ENCODE measurements around the gene AAMP. TPM values are rescaled to one million over a fixed set of nuclear protein-coding genes. Genes with fewer than 3 reads are reported as not detected.
A peak's percentile ranks its signal among the peaks of the same experiment; 100 is the strongest.

Gene AAMP
- total RNA-seq, 1 donor from 2014 or later, result 205 TPM

DNA sequence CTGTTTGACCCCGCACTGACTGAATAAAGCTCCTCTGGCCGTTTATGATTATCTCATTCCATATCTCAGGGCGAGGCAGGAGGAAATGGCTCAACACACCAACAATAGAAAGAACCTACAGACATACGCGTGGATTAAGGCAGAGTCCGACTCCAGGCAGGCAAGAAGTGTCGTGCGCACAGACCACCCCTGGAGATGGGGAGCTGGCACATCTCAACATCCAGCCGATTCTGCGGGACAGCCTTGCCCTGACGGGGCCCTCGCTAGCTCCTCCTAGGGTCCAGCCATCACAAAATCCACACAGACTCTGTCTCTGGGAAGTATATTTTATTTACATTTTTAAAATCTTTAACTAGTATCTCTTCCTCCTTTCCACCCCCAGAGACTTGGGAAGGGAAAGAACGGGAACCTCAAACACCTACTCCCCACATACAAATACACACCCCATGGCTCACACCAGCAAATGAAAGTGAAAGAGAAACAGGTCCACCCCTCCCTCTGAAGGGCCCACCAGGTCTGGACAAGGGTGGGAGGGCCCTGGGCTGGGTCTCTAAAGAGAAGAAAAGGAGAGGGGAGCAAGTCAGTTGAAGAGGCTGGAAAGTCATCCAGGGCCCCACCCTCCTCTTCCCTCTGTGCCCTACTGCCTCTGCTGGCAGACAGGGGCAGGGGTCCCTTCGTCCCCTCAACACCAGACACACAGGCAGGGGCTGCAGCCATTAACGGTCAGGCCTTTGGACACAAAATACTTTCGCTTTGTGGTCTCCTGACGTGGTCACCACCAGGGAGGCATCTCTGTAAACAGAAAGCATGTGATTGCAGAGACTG, 5.9 kb downstream of the AAMP start:
- TF ChIP-seq, protein P1, sequence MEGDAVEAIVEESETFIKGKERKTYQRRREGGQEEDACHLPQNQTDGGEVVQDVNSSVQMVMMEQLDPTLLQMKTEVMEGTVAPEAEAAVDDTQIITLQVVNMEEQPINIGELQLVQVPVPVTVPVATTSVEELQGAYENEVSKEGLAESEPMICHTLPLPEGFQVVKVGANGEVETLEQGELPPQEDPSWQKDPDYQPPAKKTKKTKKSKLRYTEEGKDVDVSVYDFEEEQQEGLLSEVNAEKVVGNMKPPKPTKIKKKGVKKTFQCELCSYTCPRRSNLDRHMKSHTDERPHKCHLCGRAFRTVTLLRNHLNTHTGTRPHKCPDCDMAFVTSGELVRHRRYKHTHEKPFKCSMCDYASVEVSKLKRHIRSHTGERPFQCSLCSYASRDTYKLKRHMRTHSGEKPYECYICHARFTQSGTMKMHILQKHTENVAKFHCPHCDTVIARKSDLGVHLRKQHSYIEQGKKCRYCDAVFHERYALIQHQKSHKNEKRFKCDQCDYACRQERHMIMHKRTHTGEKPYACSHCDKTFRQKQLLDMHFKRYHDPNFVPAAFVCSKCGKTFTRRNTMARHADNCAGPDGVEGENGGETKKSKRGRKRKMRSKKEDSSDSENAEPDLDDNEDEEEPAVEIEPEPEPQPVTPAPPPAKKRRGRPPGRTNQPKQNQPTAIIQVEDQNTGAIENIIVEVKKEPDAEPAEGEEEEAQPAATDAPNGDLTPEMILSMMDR (IDR thresholded peaks at IDR 0.05; ENCODE audit: insufficient read depth, low read length, severe bottlenecking), result no peak
- DNase-seq (ENCODE audit: low read depth) (no peak), FAIRE-seq (no peak)
- Histone ChIP-seq H3K27me3 (ENCODE audit: control insufficient read depth, insufficient read depth, low read length) (no peaks in the 10 kb centered on the region), H3K36me3 (ENCODE audit: control insufficient read depth, insufficient read depth, low read length) (peaks cover 21% of the 10 kb centered on the region), H3K4me3 (ENCODE audit: low read depth, low read length) (no peak overlapping the region)

DNA sequence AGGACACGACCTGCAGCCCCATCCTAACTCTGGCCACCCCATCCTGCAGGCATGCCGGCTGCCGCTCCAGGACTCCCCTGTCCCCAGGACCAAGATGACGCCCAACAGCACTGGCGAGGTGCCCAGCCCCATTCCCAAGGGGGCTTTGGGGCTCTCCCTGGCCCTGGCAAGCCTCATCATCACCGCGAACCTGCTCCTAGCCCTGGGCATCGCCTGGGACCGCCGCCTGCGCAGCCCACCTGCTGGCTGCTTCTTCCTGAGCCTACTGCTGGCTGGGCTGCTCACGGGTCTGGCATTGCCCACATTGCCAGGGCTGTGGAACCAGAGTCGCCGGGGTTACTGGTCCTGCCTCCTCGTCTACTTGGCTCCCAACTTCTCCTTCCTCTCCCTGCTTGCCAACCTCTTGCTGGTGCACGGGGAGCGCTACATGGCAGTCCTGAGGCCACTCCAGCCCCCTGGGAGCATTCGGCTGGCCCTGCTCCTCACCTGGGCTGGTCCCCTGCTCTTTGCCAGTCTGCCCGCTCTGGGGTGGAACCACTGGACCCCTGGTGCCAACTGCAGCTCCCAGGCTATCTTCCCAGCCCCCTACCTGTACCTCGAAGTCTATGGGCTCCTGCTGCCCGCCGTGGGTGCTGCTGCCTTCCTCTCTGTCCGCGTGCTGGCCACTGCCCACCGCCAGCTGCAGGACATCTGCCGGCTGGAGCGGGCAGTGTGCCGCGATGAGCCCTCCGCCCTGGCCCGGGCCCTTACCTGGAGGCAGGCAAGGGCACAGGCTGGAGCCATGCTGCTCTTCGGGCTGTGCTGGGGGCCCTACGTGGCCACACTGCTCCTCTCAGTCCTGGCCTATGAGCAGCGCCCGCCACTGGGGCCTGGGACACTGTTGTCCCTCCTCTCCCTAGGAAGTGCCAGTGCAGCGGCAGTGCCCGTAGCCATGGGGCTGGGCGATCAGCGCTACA, 7.0 kb downstream of the AAMP start:
- DNase-seq (ENCODE audit: low read depth), result no peak
- Histone ChIP-seq H3K27me3 (ENCODE audit: control insufficient read depth, insufficient read depth, low read length) (no peaks in the 10 kb centered on the region), H3K36me3 (ENCODE audit: control insufficient read depth, insufficient read depth, low read length) (peaks cover 21% of the 10 kb centered on the region), H3K4me3 (ENCODE audit: low read depth, low read length) (no peak overlapping the region)
- no peak for FAIRE-seq
- TF ChIP-seq, protein P1 (IDR thresholded peaks at IDR 0.05; ENCODE audit: insufficient read depth, low read length, severe bottlenecking), result no peak

DNA sequence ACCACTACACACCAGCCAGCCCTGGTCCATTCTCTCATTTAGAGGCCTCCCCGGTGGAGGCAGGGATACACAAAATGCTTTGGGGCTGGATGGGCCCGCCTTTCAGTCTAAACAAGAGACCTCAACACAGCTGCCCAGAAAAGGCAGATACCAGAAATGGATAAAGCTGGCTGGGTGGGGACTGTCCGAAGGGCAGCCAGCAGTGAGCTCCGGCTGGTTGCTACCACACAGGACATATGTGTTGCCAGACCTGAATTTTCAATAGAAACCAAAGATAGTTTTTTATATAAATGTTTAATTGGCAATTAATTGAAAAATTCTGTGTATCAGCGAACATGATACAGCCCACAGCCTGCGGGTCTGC, 7.7 kb downstream of the AAMP start:
- Histone ChIP-seq H3K27me3 (ENCODE audit: control insufficient read depth, insufficient read depth, low read length) (no peaks in the 10 kb centered on the region), H3K4me3 (ENCODE audit: low read depth, low read length) (no peak overlapping the region), H3K36me3 (ENCODE audit: control insufficient read depth, insufficient read depth, low read length) (peaks cover 18% of the 10 kb centered on the region)
- FAIRE-seq (no peak), DNase-seq (ENCODE audit: low read depth) (no peak)
- TF ChIP-seq, protein P1 (IDR thresholded peaks at IDR 0.05; ENCODE audit: insufficient read depth, low read length, severe bottlenecking), result no peak

DNA sequence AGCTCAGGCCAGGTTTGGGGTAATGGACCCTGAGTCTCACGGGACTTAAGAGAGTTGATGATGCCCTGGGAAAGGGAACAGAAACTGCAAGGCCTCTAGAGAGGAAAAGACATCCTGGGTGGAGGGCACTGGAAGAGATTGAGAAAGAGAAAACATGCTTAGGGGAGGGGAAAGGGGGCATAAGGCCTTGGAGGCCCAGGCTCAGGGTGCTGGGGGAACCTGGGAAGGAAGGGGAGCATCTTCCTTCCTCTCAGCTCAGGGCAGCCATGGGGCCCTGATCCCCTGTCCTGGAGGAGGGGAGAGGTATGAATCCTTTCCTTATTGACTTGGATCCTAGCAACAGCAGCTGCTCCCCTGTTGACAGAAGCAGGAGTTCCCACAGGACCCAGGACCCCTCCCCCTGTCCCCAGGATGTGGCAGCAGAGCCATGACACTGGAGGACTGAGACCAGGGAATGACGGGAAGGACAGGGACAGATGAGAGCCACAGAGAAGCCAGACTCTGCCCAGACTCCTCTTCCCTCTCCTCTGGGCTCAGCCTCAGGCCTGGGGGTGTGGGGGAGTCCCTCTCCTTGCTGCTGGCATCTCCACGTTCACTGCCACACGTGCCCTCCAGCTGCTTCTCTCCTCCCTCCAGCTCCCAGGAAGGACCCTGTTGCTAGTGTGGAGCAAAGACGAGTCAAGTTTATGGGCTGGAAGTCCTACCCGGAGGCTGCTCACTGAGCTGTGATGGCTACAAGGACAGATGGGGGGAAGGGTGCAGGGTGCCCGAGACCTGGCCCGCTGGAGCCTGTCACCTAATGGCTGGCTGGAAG, 8.3 kb downstream of the AAMP start:
- no peaks in the 10 kb centered on the region for H3K27me3 ChIP-seq (ENCODE audit: control insufficient read depth, insufficient read depth, low read length)
- no peak overlapping the region for H3K4me3 ChIP-seq (ENCODE audit: low read depth, low read length)
- peaks cover 13% of the 10 kb centered on the region for H3K36me3 ChIP-seq (ENCODE audit: control insufficient read depth, insufficient read depth, low read length)
- FAIRE-seq, result peak; percentile 43
- TF ChIP-seq, protein P1 (IDR thresholded peaks at IDR 0.05; ENCODE audit: insufficient read depth, low read length, severe bottlenecking), result no peak
- no peak for DNase-seq (ENCODE audit: low read depth)

DNA sequence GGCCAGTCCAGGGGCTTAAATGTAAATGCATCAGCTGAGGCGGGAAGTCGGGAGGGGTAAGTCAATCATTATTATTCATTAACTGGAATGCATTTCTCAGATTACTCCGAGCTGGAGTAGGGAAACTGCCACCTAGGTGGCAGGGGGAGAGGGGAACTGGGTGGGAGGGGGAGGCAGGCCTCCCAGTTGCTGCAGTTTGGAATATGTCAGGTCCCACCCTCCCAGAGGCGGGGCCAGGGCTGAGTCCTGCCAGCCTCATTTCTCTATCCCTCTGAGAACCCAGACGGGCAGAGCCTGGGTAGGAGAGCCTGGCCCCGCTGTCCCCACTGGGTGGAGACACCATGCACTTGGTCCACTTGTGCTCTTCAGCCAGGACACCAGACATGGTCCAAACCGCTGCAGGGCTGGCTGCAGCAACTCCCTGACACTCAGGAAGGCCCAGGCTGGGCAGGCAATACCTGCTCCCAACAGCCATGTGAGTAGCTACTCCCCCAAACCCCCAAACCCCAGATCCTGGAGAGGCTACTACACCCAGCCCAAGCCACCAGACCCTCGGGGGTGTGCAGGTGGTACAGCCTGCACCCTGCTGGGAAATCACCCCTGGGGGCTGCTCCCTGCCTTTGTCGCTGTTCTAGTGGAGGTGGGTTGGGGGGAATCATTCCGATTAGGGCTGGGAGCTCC, 9.1 kb downstream of the AAMP start, which contains the start of gene GPBAR1:
Gene GPBAR1 (plus strand): TSS at position 274 of the 681 bp plus-strand sequence. CDS start 1,710 bp downstream, outside the sequence.
- FAIRE-seq (no peak), DNase-seq (ENCODE audit: low read depth) (no peak)
- peaks cover 10% of the 10 kb centered on the region for H3K36me3 ChIP-seq (ENCODE audit: control insufficient read depth, insufficient read depth, low read length)
- TF ChIP-seq, protein P1 (IDR thresholded peaks at IDR 0.05; ENCODE audit: insufficient read depth, low read length, severe bottlenecking), result peak; percentile 6
- no peak within 1 kb of the TSS for H3K4me3 ChIP-seq (ENCODE audit: low read depth, low read length)
- no peaks in the 10 kb centered on the region for H3K27me3 ChIP-seq (ENCODE audit: control insufficient read depth, insufficient read depth, low read length)
